ENCODE results near the gene NAT8.
"Not testable (repeated sequence)": the region's sequence is repeated elsewhere in the genome, so short reads cannot be mapped to it uniquely, and the experiment has no call there.

- TF ChIP-seq CTCF (IDR thresholded peaks at IDR 0.05); ZFX (IDR thresholded peaks at IDR 0.05; ENCODE audit: borderline replicate concordance): not testable (repeated sequence)
These were observed 5.2 kb downstream of the NAT8 start for GRCh38 chr2:73636977-73637376.
